ENCODE results near the gene FAM170B.

- TF ChIP-seq CTCF (conservative IDR thresholded peaks at IDR 0.05) (no peak), EZH2 (IDR thresholded peaks at IDR 0.05; ENCODE audit: low read depth) (no peak)
Observed at GRCh38 chr10:49140304-49141177, 6.7 kb upstream of the FAM170B start.
